Heart left ventricle (tissue), 16 donors: ENCODE data around the gene STXBP4. TPM values are rescaled to one million over a fixed set of nuclear protein-coding genes. Genes with fewer than 3 reads are reported as not detected.

Experiments
- ATAC-seq, 4 donors: fragments of 200-7000 bp; cut with Tn5 transposase; one replicate each; pipeline ENCODE4 v1.9.1; 2020 to 2022; ENCODE audit warnings: moderate library complexity in 4 of 4, mild to moderate bottlenecking in 3 of 4, moderate number of reproducible peaks in 1 of 4
- DNase-seq, 5 donors: peaks; one replicate each; pipeline ENCODE4 v3.0.0-alpha.2; 2020
- H3K27ac ChIP-seq, 12 donors: fragments of 200-600 bp; sonication (generic) in 4 of 12; one replicate each; pipeline versions ENCODE4 v1.5.0 to v1.8.0; 2016 to 2022; ENCODE audit warnings: mild to moderate bottlenecking in 2 of 12
- H3K27me3 ChIP-seq, 9 donors: fragments of 200-600 bp; sonication (generic) in 2 of 9; one replicate each; pipeline versions ENCODE4 v1.5.1 to v1.8.0; 2016 to 2022; ENCODE audit warnings: mild to moderate bottlenecking in 3 of 9
- H3K36me3 ChIP-seq, 9 donors: fragments of 200-600 bp; sonication (generic) in 2 of 9; one replicate each; pipeline versions ENCODE4 v1.5.0 to v1.8.0; 2018 to 2022; ENCODE audit warnings: mild to moderate bottlenecking in 2 of 9
- H3K4me1 ChIP-seq, 12 donors: fragments of 200-600 bp; sonication (generic) in 4 of 12; one replicate each; pipeline versions ENCODE4 v1.5.0 to v1.8.0; 2016 to 2022; ENCODE audit warnings: mild to moderate bottlenecking in 3 of 12
- H3K4me3 ChIP-seq, 12 donors: fragments of 200-600 bp; sonication (generic) in 4 of 12; one replicate each; pipeline versions ENCODE4 v1.5.0 to v1.8.0; 2017 to 2022; ENCODE audit warnings: mild to moderate bottlenecking in 9 of 12, moderate library complexity in 4 of 12
- H3K9me3 ChIP-seq, 12 donors: fragments of 200-600 bp; sonication (generic) in 4 of 12; one replicate each; pipeline versions ENCODE4 v1.5.0 to v1.8.0; 2016 to 2022; ENCODE audit warnings: mild to moderate bottlenecking in 1 of 12
- CTCF ChIP-seq, 12 donors: fragments of 200-600 bp; sonication (generic) in 4 of 12; IDR thresholded peaks; one replicate each; pipeline versions ENCODE4 v1.5.0 to v1.8.0; 2018 to 2022; ENCODE audit warnings: antibody characterized with exemption in 12 of 12, mild to moderate bottlenecking in 5 of 12
- POLR2A ChIP-seq, 2 donors: fragments of 450-650 bp; IDR thresholded peaks; one replicate each; pipeline ENCODE4 v1.6.1; 2017; ENCODE audit warnings: antibody characterized with exemption in 2 of 2, mild to moderate bottlenecking in 2 of 2, moderate library complexity in 2 of 2
- WGBS, 4 donors: extraction: QIAGEN DNeasy Blood & Tissue Kit in 2 of 4; methylation state at CpG; one replicate each; pipeline versions ENCODE4 v1.1.5 to v1.1.7; 2013 to 2018; 5-methylcytosine and 5-hydroxymethylcytosine counted together
- intact Hi-C, 10 donors: fragments of 100-400 bp; cut with DNase I; formaldehyde crosslinking; loops; one replicate each; pipeline versions ENCODE4 v1.11.1 to v1.14.2; 2022
- polyA plus RNA-seq, 2 donors: library from polyadenylated mRNA; stranded (reverse); fragments of 200-250 nt; gene quantifications; one replicate each; pipeline ENCODE4 v1.2.3, GENCODE V29; 2013
- total RNA-seq, 9 donors: library from RNA; depleted of rRNA in 2 of 9; stranded (reverse); fragments of >200 nt in 2 of 9; fragmentation: NEBNext Ultra II Directional in 3 of 9; extraction: Animal tissue kit (Norgen Biotek cat#: 25700) in 3 of 9; gene quantifications; one replicate each; pipeline versions ENCODE4 v1.1.0 to v1.2.4, GENCODE V29; 2016 to 2023
- donor health status: ischemic (EF 13 %, LVEDD 7.1; RV severe dilation, severe dysfunction).
- donor health status: healthy with polysubstance abuse.
- donor health status: DM: no; HTN: yes; CAD: no.
- donor health status: DM: no; HTN: no; CAD: no.
- donor health status: ischemic (EF 25% LVEDD 6.9; RV normal size, moderate dysfunction).
- donor health status: ischemic (EF 25% LVEDD 5.7; RV mildly dilated, moderate dysfunction).
- donor health status: healthy.
- donor health status: DM: yes; HTN: yes; CAD: no.
- donor health status: ischemic (EF 35%, LVEDD 5.7; RV mildly dilated, moderate dysfunction).
- donor health status: nonischemic (EF 11% LVEDD 7.7; RV severe dilation, severe dysfunction).
- donor health status: DM: yes; HTN: yes; CAD: no.
- donor health status: PGD.
- donor health status: ischemic (EF 29% LVEDD 5.4; RV normal size, mild dysfunction).
- donor health status: nonischemic (EF 23%, LVEDD 6.1; RV moderate dilation, normal function).

Gene STXBP4
- total and polyA plus RNA-seq, 11 donors = 1.3 to 7.8 (median 4.7) TPM

GRCh38 chr17:55152236-55152635 lies 183.7 kb downstream of the STXBP4 start:
- no peaks in the 10 kb centered on the region for H3K36me3 ChIP-seq
- ATAC-seq (no peak), DNase-seq (no peak)
- intact Hi-C loops = no loop called here
- no peak overlapping the region for H3K4me3 ChIP-seq
- WGBS, 4 donors = 71 to 81% (median 76%) methylated on average over 4 of the region's 4 CpGs
- H3K27ac ChIP-seq = no peak overlapping the region
- H3K9me3 ChIP-seq = no peaks in the 10 kb centered on the region
- TF ChIP-seq POLR2A (IDR thresholded peaks at IDR 0.05) (no peak), CTCF (IDR thresholded peaks at IDR 0.05) (no peak)
- peaks cover 0 to 11% (median 0%) of the 10 kb centered on the region in 12 donors for H3K4me1 ChIP-seq
- H3K27me3 ChIP-seq = no peaks in the 10 kb centered on the region

GRCh38 chr17:55154101-55154500 lies 185.5 kb downstream of the STXBP4 start:
- no peak overlapping the region for H3K27ac ChIP-seq
- H3K36me3 ChIP-seq = no peaks in the 10 kb centered on the region
- H3K9me3 ChIP-seq = no peaks in the 10 kb centered on the region
- peaks cover 0 to 11% (median 0%) of the 10 kb centered on the region in 12 donors for H3K4me1 ChIP-seq
- 92 to 98% (median 94%) methylated on average over 2 of the region's 2 CpGs for WGBS, 4 donors
- TF ChIP-seq POLR2A (IDR thresholded peaks at IDR 0.05) (no peak), CTCF (IDR thresholded peaks at IDR 0.05) (no peak)
- no peak for DNase-seq
- ATAC-seq = no peak
- intact Hi-C loops = no loop called here
- no peak overlapping the region for H3K4me3 ChIP-seq
- H3K27me3 ChIP-seq = no peaks in the 10 kb centered on the region

GRCh38 chr17:55155856-55156560 lies 187.4 kb downstream of the STXBP4 start:
- H3K27me3 ChIP-seq = no peaks in the 10 kb centered on the region
- no peak for DNase-seq
- peaks cover 0 to 11% (median 0%) of the 10 kb centered on the region in 9 donors for H3K36me3 ChIP-seq
- WGBS, 4 donors = 25 to 35% (median 28%) methylated on average over 2 of the region's 2 CpGs
- TF ChIP-seq POLR2A (IDR thresholded peaks at IDR 0.05) (no peak), CTCF (IDR thresholded peaks at IDR 0.05) (no peak)
- H3K27ac ChIP-seq = no peak overlapping the region
- H3K4me3 ChIP-seq = no peak overlapping the region
- ATAC-seq = no peak
- intact Hi-C loops = no loop called here
- H3K4me1 ChIP-seq = peaks cover 0 to 11% (median 0%) of the 10 kb centered on the region in 12 donors
- no peaks in the 10 kb centered on the region for H3K9me3 ChIP-seq

- DNase-seq = no peak
- 41 to 56% (median 52%) methylated on average over 2 of the region's 2 CpGs for WGBS, 4 donors
- Histone ChIP-seq H3K27me3 (no peaks in the 10 kb centered on the region), H3K27ac (no peak overlapping the region), H3K4me1 (peaks cover 0 to 11% (median 0%) of the 10 kb centered on the region in 12 donors), H3K4me3 (no peak overlapping the region), H3K9me3 (no peaks in the 10 kb centered on the region), H3K36me3 (peaks cover 0 to 11% (median 0%) of the 10 kb centered on the region in 9 donors)
- intact Hi-C loops = no loop called here
- TF ChIP-seq POLR2A (IDR thresholded peaks at IDR 0.05) = no peak
- no peak for TF ChIP-seq CTCF (IDR thresholded peaks at IDR 0.05)
- peak in 2 of 4 donors; percentile 62 to 68 for ATAC-seq
Measured at GRCh38 chr17:55157165-55157564, 188.6 kb downstream of the STXBP4 start.
